ENCODE data around the gene SOX5.

Gene SOX5

DNA sequence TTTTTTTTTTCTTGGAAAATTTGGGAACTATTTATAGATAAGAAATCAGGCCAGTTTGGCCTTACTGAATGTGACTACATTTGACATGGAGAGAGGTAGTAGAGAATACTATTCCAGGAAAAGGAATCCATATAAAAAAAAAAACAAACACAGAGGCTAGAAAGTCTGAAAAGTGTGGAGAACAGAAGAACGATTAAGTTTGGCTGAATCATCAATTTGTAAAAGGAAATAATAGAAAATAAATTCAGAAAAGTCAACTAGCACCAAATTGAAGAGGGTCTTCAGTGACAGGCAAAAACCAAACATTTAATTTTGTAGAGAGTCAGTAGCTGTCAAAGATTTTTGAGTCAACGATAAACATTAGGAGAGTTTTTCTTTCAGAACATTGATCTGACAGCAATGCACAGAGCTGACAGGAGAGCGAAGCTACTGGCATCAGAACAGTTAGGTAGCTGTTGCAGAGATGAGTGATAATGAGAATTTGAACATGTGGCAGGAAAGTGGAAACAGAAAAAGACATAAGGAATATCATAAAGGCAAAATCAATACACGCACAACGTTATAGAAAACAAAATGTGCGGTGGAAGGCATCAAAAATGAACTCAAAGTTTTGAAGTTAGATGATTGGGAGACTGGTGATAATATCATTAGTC lies 241.2 kb downstream of the SOX5 start:
- no peak overlapping the region for H3K4me3 ChIP-seq (ENCODE audit: low read depth, low read length)
- DNase-seq (ENCODE audit: low read depth), result no peak
- TF ChIP-seq, protein P1, sequence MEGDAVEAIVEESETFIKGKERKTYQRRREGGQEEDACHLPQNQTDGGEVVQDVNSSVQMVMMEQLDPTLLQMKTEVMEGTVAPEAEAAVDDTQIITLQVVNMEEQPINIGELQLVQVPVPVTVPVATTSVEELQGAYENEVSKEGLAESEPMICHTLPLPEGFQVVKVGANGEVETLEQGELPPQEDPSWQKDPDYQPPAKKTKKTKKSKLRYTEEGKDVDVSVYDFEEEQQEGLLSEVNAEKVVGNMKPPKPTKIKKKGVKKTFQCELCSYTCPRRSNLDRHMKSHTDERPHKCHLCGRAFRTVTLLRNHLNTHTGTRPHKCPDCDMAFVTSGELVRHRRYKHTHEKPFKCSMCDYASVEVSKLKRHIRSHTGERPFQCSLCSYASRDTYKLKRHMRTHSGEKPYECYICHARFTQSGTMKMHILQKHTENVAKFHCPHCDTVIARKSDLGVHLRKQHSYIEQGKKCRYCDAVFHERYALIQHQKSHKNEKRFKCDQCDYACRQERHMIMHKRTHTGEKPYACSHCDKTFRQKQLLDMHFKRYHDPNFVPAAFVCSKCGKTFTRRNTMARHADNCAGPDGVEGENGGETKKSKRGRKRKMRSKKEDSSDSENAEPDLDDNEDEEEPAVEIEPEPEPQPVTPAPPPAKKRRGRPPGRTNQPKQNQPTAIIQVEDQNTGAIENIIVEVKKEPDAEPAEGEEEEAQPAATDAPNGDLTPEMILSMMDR (IDR thresholded peaks at IDR 0.05; ENCODE audit: low read depth, low read length, missing control alignments), result no peak

DNA sequence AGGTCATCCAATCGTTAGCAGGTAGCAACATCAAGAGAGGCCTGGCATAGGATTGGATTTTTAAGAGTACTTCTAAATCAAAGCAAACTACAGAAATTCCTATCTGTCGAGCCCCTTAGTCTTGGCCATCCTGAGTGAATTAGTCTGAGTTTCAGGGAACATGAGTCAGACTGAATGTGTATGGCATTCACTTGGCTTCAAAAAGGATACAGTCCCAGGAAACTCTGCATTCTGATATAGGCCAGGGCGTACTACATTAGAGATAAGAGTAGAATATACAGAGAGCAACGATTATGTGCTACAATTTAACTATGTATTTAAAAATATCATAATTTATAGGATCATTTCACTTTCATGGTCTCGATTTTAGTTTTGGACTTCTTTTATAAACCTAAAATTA lies 242.2 kb downstream of the SOX5 start:
- no peak overlapping the region for H3K4me3 ChIP-seq (ENCODE audit: low read depth, low read length)
- TF ChIP-seq, protein P1 (IDR thresholded peaks at IDR 0.05; ENCODE audit: low read depth, low read length, missing control alignments), result no peak
- no peak for DNase-seq (ENCODE audit: low read depth)

DNA sequence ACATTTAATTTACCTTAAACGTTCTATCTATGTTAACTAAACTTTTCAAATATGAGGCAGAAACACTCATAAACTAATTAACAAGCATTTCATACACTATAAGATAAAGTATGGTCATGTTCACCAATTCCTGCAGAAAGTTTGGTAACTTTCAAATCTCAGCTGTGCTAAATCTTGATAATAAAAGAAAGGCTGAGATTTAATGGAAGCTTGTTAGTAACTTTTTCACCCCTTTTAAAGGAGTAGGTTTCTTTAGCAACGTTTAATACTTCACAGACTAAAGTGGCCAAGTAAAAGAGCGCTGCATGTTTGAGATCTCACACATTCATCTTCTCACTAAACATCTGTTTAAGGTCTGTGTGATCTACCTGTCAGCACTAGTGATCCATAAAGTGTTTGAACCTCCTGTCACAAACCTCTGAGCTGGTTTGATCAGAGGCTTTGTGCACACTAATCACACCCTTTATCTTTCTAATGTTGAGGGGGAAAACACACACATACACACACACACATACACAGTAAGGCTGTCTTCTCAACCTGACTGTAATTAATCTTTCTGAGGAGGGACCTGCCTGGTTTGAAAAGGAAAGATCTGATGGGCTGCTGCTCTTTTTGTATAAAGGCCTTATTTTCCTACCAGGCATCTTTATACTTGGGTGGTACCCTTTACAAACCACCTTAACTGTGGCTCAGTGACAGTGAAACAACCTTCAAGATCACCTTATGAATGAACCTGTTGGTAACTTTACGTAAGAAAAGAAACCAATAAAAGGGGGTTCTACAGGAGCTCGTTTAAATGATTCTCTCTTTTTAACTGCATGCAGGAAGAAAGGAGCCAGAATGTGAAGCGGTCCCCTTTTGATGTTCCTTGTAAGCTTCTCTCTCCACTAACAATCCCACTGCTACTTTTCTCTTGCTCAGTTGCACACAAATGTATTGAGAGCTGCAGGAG lies 244.2 kb downstream of the SOX5 start:
- no peak for DNase-seq (ENCODE audit: low read depth)
- TF ChIP-seq, protein P1 (IDR thresholded peaks at IDR 0.05; ENCODE audit: low read depth, low read length, missing control alignments), result no peak
- no peak overlapping the region for H3K4me3 ChIP-seq (ENCODE audit: low read depth, low read length)

DNA sequence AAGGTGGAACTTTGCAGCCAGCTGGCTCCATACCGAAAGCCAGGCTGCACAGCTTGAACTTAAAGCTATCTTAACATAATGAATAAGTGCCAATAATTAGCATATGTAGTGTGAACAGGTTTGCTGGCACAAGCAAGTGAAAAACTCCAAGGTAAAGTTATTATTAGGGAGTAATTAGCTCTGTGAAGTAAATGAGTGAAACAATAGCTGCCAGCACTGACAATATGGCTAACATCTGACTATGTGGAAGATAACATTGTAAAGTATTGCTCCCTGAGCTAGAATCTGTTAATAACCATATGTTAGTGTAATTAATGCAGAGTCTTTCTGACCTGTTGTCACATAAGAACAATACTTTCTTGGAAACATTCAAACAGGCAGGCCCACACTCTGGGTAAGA lies 246.4 kb downstream of the SOX5 start:
- TF ChIP-seq, protein P1 (IDR thresholded peaks at IDR 0.05; ENCODE audit: low read depth, low read length, missing control alignments), result no peak
- no peak for DNase-seq (ENCODE audit: low read depth)
- no peak overlapping the region for H3K4me3 ChIP-seq (ENCODE audit: low read depth, low read length)

DNA sequence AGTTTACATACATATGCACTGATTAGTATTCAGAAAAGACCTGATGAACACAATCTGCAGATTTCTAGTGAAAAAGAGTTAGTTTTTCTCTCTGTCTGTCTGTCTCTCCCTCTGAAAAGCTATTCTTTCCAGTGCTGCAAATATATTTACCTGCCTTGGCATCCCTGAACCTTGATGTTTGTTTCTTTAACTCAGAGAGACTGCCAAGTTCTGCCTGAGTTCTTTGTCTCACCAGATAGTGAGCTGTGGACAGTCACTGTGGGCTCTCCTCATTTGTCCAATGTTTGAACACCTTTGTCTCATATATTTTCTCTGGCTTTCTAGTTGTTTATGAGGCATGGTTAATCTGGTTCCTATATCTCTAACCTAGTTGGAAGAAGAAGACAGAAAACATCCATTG lies 250.4 kb downstream of the SOX5 start:
- TF ChIP-seq, protein P1 (IDR thresholded peaks at IDR 0.05; ENCODE audit: low read depth, low read length, missing control alignments), result no peak
- DNase-seq (ENCODE audit: low read depth), result no peak
- no peak overlapping the region for H3K4me3 ChIP-seq (ENCODE audit: low read depth, low read length)

DNA sequence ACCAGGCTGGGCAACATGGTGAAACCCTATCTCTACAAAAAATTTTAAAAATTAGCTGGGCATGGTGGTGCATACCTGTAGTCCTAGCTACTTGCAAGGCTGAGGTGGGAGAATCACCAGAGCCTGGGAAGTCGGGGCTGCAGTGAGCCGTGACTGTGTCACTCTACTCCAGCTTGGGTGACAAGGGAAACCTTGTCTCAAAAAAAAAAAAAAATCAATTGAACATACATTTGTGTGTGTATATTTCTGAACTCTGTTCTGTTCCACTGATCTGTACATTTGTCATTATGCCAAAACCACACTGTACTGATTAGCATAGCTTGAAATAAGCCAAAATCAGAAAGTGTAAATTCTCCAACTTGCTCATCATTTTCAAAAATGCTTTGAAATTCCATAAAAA lies 254.6 kb downstream of the SOX5 start:
- DNase-seq (ENCODE audit: low read depth), result no peak
- TF ChIP-seq, protein P1 (IDR thresholded peaks at IDR 0.05; ENCODE audit: low read depth, low read length, missing control alignments), result no peak
- no peak overlapping the region for H3K4me3 ChIP-seq (ENCODE audit: low read depth, low read length)

Data from GM12864 (cell line).